ENCODE data around the gene ATP13A2. TPM values are rescaled to one million over a fixed set of nuclear protein-coding genes. Genes with fewer than 3 reads are reported as not detected.
"Not testable (repeated sequence)": the region's sequence is repeated elsewhere in the genome, so short reads cannot be mapped to it uniquely, and the experiment has no call there.

ATP13A2 gene
- total and polyA plus RNA-seq, 10 donors: 13.7 to 83.9 (median 55.5) TPM

DNA sequence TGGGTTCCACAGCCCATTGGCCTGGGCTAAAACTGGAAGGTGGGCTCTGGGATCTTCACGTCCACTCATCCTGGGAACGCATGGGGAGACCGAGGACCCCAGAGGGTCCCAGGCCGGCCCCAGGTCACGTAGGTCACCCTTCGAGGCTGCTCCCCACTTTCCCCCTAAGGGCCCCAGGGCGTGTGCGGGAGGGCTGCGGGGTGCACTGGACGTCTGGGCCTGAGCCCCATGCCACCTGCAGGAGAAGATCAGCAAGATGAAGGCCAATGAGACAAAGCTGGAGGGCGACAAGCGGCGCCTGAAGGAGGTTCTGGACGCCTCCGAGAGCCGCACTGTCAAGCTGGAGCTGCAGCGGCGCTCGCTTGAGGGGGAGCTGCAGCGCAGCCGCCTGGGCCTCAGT, 43.8 kb downstream of the ATP13A2 start:
- no peaks in the 10 kb centered on the region for H3K9me3 ChIP-seq
- H3K27ac ChIP-seq: no peak overlapping the region
- H3K4me3 ChIP-seq: no peak overlapping the region
- H3K4me1 ChIP-seq: no peaks in the 10 kb centered on the region
- H3K27me3 ChIP-seq (replicated peaks in 1 of 7): no peaks in the 10 kb centered on the region
- DNase-seq: no peak
- intact Hi-C loops (cut with DNase I; ENCODE audit: low total_unique reads): no loop called here
- H3K36me3 ChIP-seq: peaks cover 0 to 73% (median 22%) of the 10 kb centered on the region in 6 donors
- WGBS, 5 donors: 96 to 98% (median 97%) methylated on average over 15 to 21 of the region's 21 CpGs; no CpG with 5 or more reads in 1 of the 5 donors
- TF ChIP-seq, protein P1, sequence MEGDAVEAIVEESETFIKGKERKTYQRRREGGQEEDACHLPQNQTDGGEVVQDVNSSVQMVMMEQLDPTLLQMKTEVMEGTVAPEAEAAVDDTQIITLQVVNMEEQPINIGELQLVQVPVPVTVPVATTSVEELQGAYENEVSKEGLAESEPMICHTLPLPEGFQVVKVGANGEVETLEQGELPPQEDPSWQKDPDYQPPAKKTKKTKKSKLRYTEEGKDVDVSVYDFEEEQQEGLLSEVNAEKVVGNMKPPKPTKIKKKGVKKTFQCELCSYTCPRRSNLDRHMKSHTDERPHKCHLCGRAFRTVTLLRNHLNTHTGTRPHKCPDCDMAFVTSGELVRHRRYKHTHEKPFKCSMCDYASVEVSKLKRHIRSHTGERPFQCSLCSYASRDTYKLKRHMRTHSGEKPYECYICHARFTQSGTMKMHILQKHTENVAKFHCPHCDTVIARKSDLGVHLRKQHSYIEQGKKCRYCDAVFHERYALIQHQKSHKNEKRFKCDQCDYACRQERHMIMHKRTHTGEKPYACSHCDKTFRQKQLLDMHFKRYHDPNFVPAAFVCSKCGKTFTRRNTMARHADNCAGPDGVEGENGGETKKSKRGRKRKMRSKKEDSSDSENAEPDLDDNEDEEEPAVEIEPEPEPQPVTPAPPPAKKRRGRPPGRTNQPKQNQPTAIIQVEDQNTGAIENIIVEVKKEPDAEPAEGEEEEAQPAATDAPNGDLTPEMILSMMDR (IDR thresholded peaks at IDR 0.05 in 8 of 11, conservative IDR thresholded peaks at IDR 0.05 in 3 of 11): no peak
- TF ChIP-seq POLR2A (IDR thresholded peaks at IDR 0.05) (no peak), POLR2AphosphoS5 (IDR thresholded peaks at IDR 0.05) (no peak)

DNA sequence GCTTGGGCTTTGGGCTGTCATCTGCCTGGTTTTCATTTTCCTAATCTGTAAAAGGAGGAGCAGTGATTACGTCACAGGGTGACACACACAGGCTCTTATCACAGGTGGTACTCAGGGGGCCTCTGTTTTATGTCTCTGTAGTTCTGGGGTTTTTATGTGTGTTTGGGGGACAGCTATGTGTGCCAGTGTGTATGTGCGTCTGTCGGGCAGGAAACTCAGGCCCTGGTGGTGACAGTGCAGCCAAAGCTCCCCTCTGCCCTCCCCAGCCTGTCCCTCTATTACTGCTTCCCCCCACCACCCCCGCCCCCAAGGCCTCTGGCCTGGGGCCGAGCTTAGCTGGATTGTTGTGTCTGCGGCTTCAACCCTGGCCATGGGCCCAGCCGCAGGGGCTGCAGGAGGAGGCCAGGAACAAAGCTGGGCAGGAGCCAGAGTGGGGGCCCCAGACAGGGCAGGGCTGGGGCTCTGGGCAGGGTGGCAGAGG, 44.6 kb downstream of the ATP13A2 start:
- Histone ChIP-seq H3K36me3 (peaks cover 0 to 73% (median 22%) of the 10 kb centered on the region in 6 donors), H3K4me3 (no peak overlapping the region), H3K27me3 (replicated peaks in 1 of 7) (no peaks in the 10 kb centered on the region), H3K9me3 (no peaks in the 10 kb centered on the region), H3K27ac (no peak overlapping the region), H3K4me1 (no peaks in the 10 kb centered on the region)
- WGBS, 5 donors: 45 to 63% (median 47%) methylated on average over 7 of the region's 7 CpGs
- intact Hi-C loops (cut with DNase I; ENCODE audit: low total_unique reads): no loop called here
- TF ChIP-seq, protein P1 (IDR thresholded peaks at IDR 0.05 in 8 of 11, conservative IDR thresholded peaks at IDR 0.05 in 3 of 11): no peak
- TF ChIP-seq POLR2AphosphoS5 (IDR thresholded peaks at IDR 0.05): no peak
- no peak for TF ChIP-seq POLR2A (IDR thresholded peaks at IDR 0.05)
- no peak for DNase-seq

DNA sequence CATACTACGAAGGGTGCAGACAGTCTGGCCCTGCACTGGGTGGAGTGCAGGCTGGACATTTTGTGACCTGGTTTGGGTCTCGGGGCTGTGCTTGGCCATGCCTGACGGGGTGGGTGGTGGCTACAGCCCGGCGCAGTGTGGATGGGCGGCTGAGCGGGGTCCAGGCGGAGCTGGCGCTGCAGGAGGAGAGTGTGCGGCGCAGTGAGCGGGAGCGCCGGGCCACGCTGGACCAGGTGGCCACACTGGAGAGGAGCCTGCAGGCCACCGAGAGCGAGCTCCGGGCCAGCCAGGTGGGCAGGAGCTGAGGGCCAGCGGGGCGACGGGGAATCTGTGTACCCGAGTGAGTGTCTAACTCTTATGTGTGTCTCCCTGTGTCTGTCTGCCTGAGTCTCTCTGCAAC, 45.4 kb downstream of the ATP13A2 start:
- H3K27ac ChIP-seq: no peak overlapping the region
- peaks cover 0 to 7% (median 5%) of the 10 kb centered on the region in 6 donors for H3K4me1 ChIP-seq
- no peak for TF ChIP-seq POLR2A (IDR thresholded peaks at IDR 0.05)
- TF ChIP-seq, protein P1 (IDR thresholded peaks at IDR 0.05 in 8 of 11, conservative IDR thresholded peaks at IDR 0.05 in 3 of 11): no peak
- no peak for TF ChIP-seq POLR2AphosphoS5 (IDR thresholded peaks at IDR 0.05)
- intact Hi-C loops (cut with DNase I; ENCODE audit: low total_unique reads): no loop called here
- no peak overlapping the region for H3K4me3 ChIP-seq
- no peaks in the 10 kb centered on the region for H3K9me3 ChIP-seq
- H3K27me3 ChIP-seq (replicated peaks in 1 of 7): no peaks in the 10 kb centered on the region
- peaks cover 0 to 68% (median 22%) of the 10 kb centered on the region in 6 donors for H3K36me3 ChIP-seq
- no peak for DNase-seq
- 93 to 97% (median 96%) methylated on average over 16 to 22 of the region's 22 CpGs for WGBS, 5 donors

DNA sequence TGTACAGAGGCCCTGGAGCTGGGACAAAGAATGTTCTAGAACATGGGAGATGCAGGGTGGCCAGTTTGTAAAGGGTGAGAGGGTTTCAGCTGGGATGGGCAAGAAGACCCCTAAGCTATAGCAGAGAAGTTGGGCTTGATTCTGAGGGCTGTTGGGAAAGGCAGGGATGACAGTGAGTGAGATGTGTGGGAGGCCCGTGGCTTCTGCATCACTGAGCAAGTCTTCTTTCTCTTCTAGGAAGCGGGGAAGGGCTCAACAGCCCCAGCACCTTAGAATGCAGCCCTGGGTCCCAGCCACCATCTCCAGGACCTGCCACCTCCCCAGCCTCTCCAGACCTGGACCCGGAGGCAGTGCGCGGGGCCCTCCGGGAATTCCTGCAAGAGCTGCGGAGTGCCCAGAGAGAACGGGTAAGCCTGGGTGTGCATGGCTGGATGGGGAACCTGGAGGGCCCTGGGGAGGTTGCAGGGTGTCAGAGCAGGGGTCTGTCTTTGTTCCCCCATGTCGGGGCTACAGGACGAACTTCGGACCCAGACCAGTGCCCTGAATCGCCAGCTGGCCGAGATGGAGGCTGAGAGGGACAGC, 46.2 kb downstream of the ATP13A2 start:
- TF ChIP-seq, protein P1 (IDR thresholded peaks at IDR 0.05 in 8 of 11, conservative IDR thresholded peaks at IDR 0.05 in 3 of 11): no peak
- no peak for TF ChIP-seq POLR2AphosphoS5 (IDR thresholded peaks at IDR 0.05)
- TF ChIP-seq POLR2A (IDR thresholded peaks at IDR 0.05): no peak
- intact Hi-C loops (cut with DNase I; ENCODE audit: low total_unique reads): no loop called here
- no peaks in the 10 kb centered on the region for H3K9me3 ChIP-seq
- H3K4me3 ChIP-seq: no peak overlapping the region
- peaks cover 0 to 13% (median 9%) of the 10 kb centered on the region in 6 donors for H3K4me1 ChIP-seq
- DNase-seq: no peak
- no peak overlapping the region for H3K27ac ChIP-seq
- WGBS, 5 donors: 86 to 95% (median 93%) methylated on average over 11 to 13 of the region's 13 CpGs
- H3K36me3 ChIP-seq: peaks cover 0 to 62% (median 22%) of the 10 kb centered on the region in 6 donors
- no peaks in the 10 kb centered on the region for H3K27me3 ChIP-seq (replicated peaks in 1 of 7)

DNA sequence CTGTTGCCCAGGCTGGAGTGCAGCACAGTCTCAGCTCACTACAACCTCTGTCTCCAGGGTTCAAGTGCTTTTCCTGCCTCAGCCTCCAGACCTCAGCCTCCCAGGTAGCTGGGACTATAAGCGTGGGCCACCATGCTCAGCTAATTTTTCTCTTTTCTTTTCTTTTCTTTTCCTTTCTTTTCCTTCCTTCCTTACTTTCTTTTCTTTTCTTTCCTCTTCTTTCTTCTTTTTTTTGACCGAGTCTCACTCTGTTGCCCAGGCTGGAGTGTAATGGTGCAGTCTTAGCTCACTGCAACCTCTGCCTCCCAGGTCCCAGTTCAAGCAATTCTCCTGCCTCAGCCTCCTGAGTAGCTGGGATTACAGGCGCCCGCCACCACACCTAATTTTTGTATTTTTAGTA, 47.6 kb downstream of the ATP13A2 start:
- DNase-seq; H3K27ac ChIP-seq; H3K4me3 ChIP-seq; H3K27me3 ChIP-seq (replicated peaks in 1 of 7); H3K9me3 ChIP-seq; intact Hi-C loops (cut with DNase I; ENCODE audit: low total_unique reads): not testable (repeated sequence)
- WGBS, 5 donors: 94 to 97% (median 95%) methylated on average over 4 of the region's 4 CpGs
- Histone ChIP-seq H3K36me3 (peaks cover 0 to 49% (median 19%) of the 10 kb centered on the region in 6 donors), H3K4me1 (peaks cover 3 to 19% (median 16%) of the 10 kb centered on the region in 6 donors)

All from spleen (tissue), 11 donors.